ENCODE data around the gene ZHX3. TPM values are rescaled to one million over a fixed set of nuclear protein-coding genes. Genes with fewer than 3 reads are reported as not detected.

ZHX3 gene
- total and polyA plus RNA-seq, 2 of the 13 experiments (the other 11 are each of a cell fraction or from before 2014, with no cell fraction given), result 8.4 to 11.7 TPM

DNA sequence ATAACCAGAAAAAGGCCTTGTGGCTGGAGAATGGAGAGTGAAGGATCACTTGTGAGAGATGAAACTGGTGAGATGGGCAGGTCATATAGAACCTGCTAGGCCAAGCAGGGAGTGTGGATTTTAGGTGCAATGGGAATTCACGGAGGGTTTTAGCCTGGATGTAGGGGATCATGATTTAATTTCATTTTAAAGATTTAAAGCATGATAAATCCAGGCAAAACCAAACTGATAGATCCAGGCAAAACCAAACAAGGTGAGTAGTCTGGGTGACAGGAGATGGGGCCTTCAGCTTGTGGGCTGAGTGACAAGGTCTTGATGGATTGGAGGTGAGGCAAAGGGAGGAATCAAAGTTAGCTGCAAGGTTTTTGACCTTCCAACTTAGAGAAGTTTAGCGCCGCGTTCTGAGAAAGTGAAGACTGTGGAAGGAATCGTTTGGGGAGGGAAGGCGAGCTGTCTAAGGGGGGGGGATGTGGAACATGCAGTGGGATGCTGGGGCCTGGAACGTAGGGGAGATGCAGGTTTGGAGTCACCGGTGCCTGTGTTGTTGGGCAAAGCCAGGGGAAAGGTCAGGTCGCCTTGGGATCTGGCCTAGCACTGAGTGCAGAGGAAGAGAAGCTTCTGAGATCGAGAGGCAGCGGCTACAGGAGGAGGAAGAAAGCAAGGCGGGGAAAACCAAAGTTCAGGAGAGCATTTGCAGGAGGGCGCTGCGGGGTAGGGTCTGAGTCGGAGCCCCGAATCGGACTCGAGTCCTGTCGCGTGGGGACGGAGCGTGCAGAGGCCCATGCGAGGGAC lies 181.4 kb downstream of the ZHX3 start (continued):
- TF ChIP-seq TAF1 (CRISPR knock-in tag; IDR thresholded peaks at IDR 0.05) (no peak), KDM6A (CRISPR knock-in tag; IDR thresholded peaks at IDR 0.05; ENCODE audit: low read depth) (no peak), SP140L (CRISPR knock-in tag; IDR thresholded peaks at IDR 0.05; ENCODE audit: borderline replicate concordance) (no peak), MATR3 (CRISPR knock-in tag; IDR thresholded peaks at IDR 0.05) (no peak), ZNF180 (CRISPR knock-in tag; IDR thresholded peaks at IDR 0.05; ENCODE audit: borderline replicate concordance, low read depth) (no peak), ZNF646 (CRISPR knock-in tag; IDR thresholded peaks at IDR 0.05) (no peak), ZFP36L2 (CRISPR knock-in tag; IDR thresholded peaks at IDR 0.05) (no peak), ZNF816 (CRISPR knock-in tag; IDR thresholded peaks at IDR 0.05; ENCODE audit: borderline replicate concordance) (no peak), POLR2AphosphoS5 (IDR thresholded peaks at IDR 0.05; ENCODE audit: low read depth, low read length) (no peak), ZNF629 (CRISPR knock-in tag; conservative IDR thresholded peaks at IDR 0.05) (no peak), ZNF33A (CRISPR knock-in tag; IDR thresholded peaks at IDR 0.05; ENCODE audit: borderline replicate concordance) (no peak), ZNF512B (CRISPR knock-in tag; IDR thresholded peaks at IDR 0.05; ENCODE audit: borderline replicate concordance) (peak; percentile 92; the same call in 1 of the 2 replicates), ZNF562 (CRISPR knock-in tag; IDR thresholded peaks at IDR 0.05; ENCODE audit: borderline replicate concordance) (no peak), ZNF609 (CRISPR knock-in tag; IDR thresholded peaks at IDR 0.05; ENCODE audit: borderline replicate concordance) (no peak), ZNF720 (CRISPR knock-in tag; IDR thresholded peaks at IDR 0.05) (peak; percentile 29; the same call in 1 of the 2 replicates)
